DMS114 treated with DMSO at 0.1 percent for 48 hours (cell line): Measurements from ENCODE around the gene CLCNKB.
A peak's percentile ranks its signal among the peaks of the same experiment; 100 is the strongest.
"Not testable (repeated sequence)": the region's sequence is repeated elsewhere in the genome, so short reads cannot be mapped to it uniquely, and the experiment has no call there.

Experiments
- DNase-seq: peaks from one replicate; lab custom pipeline; 2025; ENCODE audit not compliant: unreplicated experiment; lab: John Stamatoyannopoulos, UW

Gene CLCNKB

GRCh38 chr1:16055613-16056520 is 12.3 kb downstream of the CLCNKB start:
- DNase-seq: peak; percentile 63

- DNase-seq: not testable (repeated sequence)
Measured at GRCh38 chr1:16056521-16056912, 12.9 kb downstream of the CLCNKB start.

- DNase-seq: not testable (repeated sequence)
Measured at GRCh38 chr1:16057314-16057915, 13.8 kb downstream of the CLCNKB start.

GRCh38 chr1:16058394-16059120 is 15.0 kb downstream of the CLCNKB start:
- DNase-seq: not testable (repeated sequence)

GRCh38 chr1:16061266-16061665 is 17.7 kb downstream of the CLCNKB start:
- DNase-seq: no peak

GRCh38 chr1:16061989-16062686 is 18.6 kb downstream of the CLCNKB start:
- not testable (repeated sequence) for DNase-seq

- DNase-seq: not testable (repeated sequence)
Measured at GRCh38 chr1:16062687-16063075, 19.1 kb downstream of the CLCNKB start.

GRCh38 chr1:16063226-16063829 is 19.7 kb downstream of the CLCNKB start:
- no peak for DNase-seq

- no peak for DNase-seq
Measured at GRCh38 chr1:16063921-16064320, 20.3 kb downstream of the CLCNKB start.

- DNase-seq: no peak
Measured at GRCh38 chr1:16064536-16065268, 21.1 kb downstream of the CLCNKB start.

GRCh38 chr1:16065269-16065576 is 21.6 kb downstream of the CLCNKB start:
- DNase-seq: no peak

GRCh38 chr1:16066245-16066644 is 22.7 kb downstream of the CLCNKB start:
- no peak for DNase-seq

GRCh38 chr1:16067127-16067768 is 23.7 kb downstream of the CLCNKB start:
- no peak for DNase-seq

GRCh38 chr1:16067933-16068332 is 24.4 kb downstream of the CLCNKB start:
- DNase-seq: no peak

- no peak for DNase-seq
Measured at GRCh38 chr1:16068356-16069270, 25.0 kb downstream of the CLCNKB start.

GRCh38 chr1:16070640-16071355 is 27.2 kb downstream of the CLCNKB start:
- DNase-seq: no peak

- no peak for DNase-seq
Measured at GRCh38 chr1:16071614-16072013, 28.0 kb downstream of the CLCNKB start.

GRCh38 chr1:16072095-16072494 is 28.5 kb downstream of the CLCNKB start:
- DNase-seq: no peak
